ENCODE measurements around the gene ELL2. TPM values are rescaled to one million over a fixed set of nuclear protein-coding genes. Genes with fewer than 3 reads are reported as not detected.
"Not testable (repeated sequence)": the region's sequence is repeated elsewhere in the genome, so short reads cannot be mapped to it uniquely, and the experiment has no call there.

Gene ELL2
- total and polyA plus RNA-seq, 2 donors from 2014 or later = 10.1 to 37.2 TPM

DNA sequence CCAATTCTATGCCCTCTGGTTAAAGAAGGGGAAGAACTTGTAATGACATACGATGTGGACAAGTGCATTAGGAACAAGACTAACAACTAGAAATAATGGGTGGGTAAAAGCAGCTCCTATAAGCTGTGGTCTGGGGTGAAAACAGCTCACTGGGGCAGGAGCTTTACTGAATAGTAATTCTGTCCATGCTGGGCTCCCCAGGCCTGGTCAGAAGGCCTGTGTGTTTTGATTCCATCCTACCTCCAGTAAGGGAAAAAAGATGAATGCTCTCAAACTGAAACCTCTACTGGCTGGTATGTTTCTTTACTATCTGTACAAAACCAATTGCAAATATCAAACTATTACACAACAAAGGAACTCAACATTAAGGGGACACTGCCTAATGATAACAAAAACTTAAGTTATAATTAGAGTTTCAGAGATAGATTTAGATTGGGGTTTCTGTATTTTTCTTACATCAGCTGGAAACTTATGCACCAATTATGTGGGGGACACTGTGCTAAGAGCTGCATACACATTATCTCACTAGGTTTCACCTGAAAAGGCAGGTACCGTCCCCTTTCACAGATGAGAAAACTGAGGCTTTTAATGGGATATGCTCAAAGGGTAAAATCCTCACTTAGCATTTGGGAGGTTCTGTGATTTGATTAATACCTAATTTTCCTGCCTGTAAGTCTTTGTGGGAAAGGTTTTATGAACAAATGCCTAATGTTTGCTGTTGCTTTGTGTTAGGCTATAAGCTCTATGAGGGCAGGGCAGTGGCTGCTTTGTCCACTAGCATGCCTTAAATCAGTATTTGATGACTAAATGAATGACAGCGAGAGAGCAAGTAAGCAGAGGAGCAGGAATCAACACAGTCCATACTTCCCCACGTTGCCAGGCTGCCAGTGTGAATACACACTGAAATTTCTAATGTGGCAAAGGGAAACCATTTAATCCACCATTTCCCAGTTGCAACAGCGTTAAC is 53.6 kb downstream of the ELL2 start:
- H3K4me1 ChIP-seq (ENCODE audit: control insufficient read depth in 2 of 3, insufficient read depth in 2 of 3, low read depth in 1 of 3, low read length in 3 of 3) = peaks cover 0 to 4% (median 3%) of the 10 kb centered on the region in 3 donors
- FAIRE-seq = no peak
- TF ChIP-seq CTCF (IDR thresholded peaks at IDR 0.05; ENCODE audit: borderline replicate concordance, extremely low read depth, insufficient read depth) = no peak
- DNase-seq = no peak
- no peak overlapping the region for H3K4me3 ChIP-seq (ENCODE audit: low read length in 3 of 3)
- H3K9me3 ChIP-seq (ENCODE audit: control insufficient read depth in 2 of 3, insufficient read depth in 1 of 3, low read length in 3 of 3) = no peaks in the 10 kb centered on the region
- intact Hi-C loops (cut with DNase I) = no loop called here
- H3K9ac ChIP-seq (ENCODE audit: low read length in 3 of 3) = no peak overlapping the region
- H3K27me3 ChIP-seq (ENCODE audit: control insufficient read depth, insufficient read depth, low read length) = no peaks in the 10 kb centered on the region
- H3K27ac ChIP-seq (ENCODE audit: low read depth in 2 of 2, low read length in 2 of 2) = no peak overlapping the region
- no peaks in the 10 kb centered on the region for H3K36me3 ChIP-seq (ENCODE audit: control insufficient read depth in 2 of 3, insufficient read depth in 3 of 3, low read length in 3 of 3)

- FAIRE-seq (no peak), DNase-seq (no peak)
- Histone ChIP-seq H3K4me1 (ENCODE audit: control insufficient read depth in 2 of 3, insufficient read depth in 2 of 3, low read depth in 1 of 3, low read length in 3 of 3) (peaks cover 0 to 6% (median 3%) of the 10 kb centered on the region in 3 donors), H3K9me3 (ENCODE audit: control insufficient read depth in 2 of 3, insufficient read depth in 1 of 3, low read length in 3 of 3) (no peaks in the 10 kb centered on the region), H3K27me3 (ENCODE audit: control insufficient read depth, insufficient read depth, low read length) (no peaks in the 10 kb centered on the region), H3K9ac (ENCODE audit: low read length in 3 of 3) (no peak overlapping the region), H3K36me3 (ENCODE audit: control insufficient read depth in 2 of 3, insufficient read depth in 3 of 3, low read length in 3 of 3) (no peaks in the 10 kb centered on the region), H3K27ac (ENCODE audit: low read depth in 2 of 2, low read length in 2 of 2) (no peak overlapping the region), H3K4me3 (ENCODE audit: low read length in 3 of 3) (no peak overlapping the region)
- no peak for TF ChIP-seq CTCF (IDR thresholded peaks at IDR 0.05; ENCODE audit: borderline replicate concordance, extremely low read depth, insufficient read depth)
- intact Hi-C loops (cut with DNase I) = no loop called here
These were observed 54.5 kb downstream of the ELL2 start for GRCh38 chr5:95907067-95907705.

- DNase-seq; H3K9me3 ChIP-seq (ENCODE audit: control insufficient read depth in 2 of 3, insufficient read depth in 1 of 3, low read length in 3 of 3); H3K4me3 ChIP-seq (ENCODE audit: low read length in 3 of 3); FAIRE-seq; H3K27ac ChIP-seq (ENCODE audit: low read depth in 2 of 2, low read length in 2 of 2); intact Hi-C loops (cut with DNase I); H3K9ac ChIP-seq (ENCODE audit: low read length in 3 of 3); H3K27me3 ChIP-seq (ENCODE audit: control insufficient read depth, insufficient read depth, low read length); H3K36me3 ChIP-seq (ENCODE audit: control insufficient read depth in 2 of 3, insufficient read depth in 3 of 3, low read length in 3 of 3): not testable (repeated sequence)
- H3K4me1 ChIP-seq (ENCODE audit: control insufficient read depth in 2 of 3, insufficient read depth in 2 of 3, low read depth in 1 of 3, low read length in 3 of 3) = peaks cover 0 to 14% (median 5%) of the 10 kb centered on the region in 3 donors
These were observed 55.3 kb downstream of the ELL2 start for GRCh38 chr5:95906398-95906797.

GRCh38 chr5:95904827-95905226 is 56.8 kb downstream of the ELL2 start:
- Histone ChIP-seq H3K9ac (ENCODE audit: low read length in 3 of 3) (no peak overlapping the region), H3K4me3 (ENCODE audit: low read length in 3 of 3) (no peak overlapping the region), H3K27ac (ENCODE audit: low read depth in 2 of 2, low read length in 2 of 2) (no peak overlapping the region), H3K4me1 (ENCODE audit: control insufficient read depth in 2 of 3, insufficient read depth in 2 of 3, low read depth in 1 of 3, low read length in 3 of 3) (peaks cover 0 to 19% (median 6%) of the 10 kb centered on the region in 3 donors), H3K9me3 (ENCODE audit: control insufficient read depth in 2 of 3, insufficient read depth in 1 of 3, low read length in 3 of 3) (no peaks in the 10 kb centered on the region), H3K27me3 (ENCODE audit: control insufficient read depth, insufficient read depth, low read length) (no peaks in the 10 kb centered on the region), H3K36me3 (ENCODE audit: control insufficient read depth in 2 of 3, insufficient read depth in 3 of 3, low read length in 3 of 3) (no peaks in the 10 kb centered on the region)
- no peak for DNase-seq
- intact Hi-C loops (cut with DNase I) = no loop called here
- no peak for TF ChIP-seq CTCF (IDR thresholded peaks at IDR 0.05; ENCODE audit: borderline replicate concordance, extremely low read depth, insufficient read depth)
- no peak for FAIRE-seq
